Inferior parietal cortex (tissue), 1 donor: ENCODE data around the gene NOP53.
"Not testable (repeated sequence)": the region's sequence is repeated elsewhere in the genome, so short reads cannot be mapped to it uniquely, and the experiment has no call there.

Experiments
- DNase-seq: peaks from one replicate; pipeline ENCODE4 v3.0.0-alpha.2; 2016; ENCODE audit errors: extremely low spot score

Gene NOP53

GRCh38 chr19:47754206-47755064 is 9.1 kb downstream of the NOP53 start:
- no peak for DNase-seq

- DNase-seq = no peak
Measured at GRCh38 chr19:47755065-47755761, 9.9 kb downstream of the NOP53 start.

GRCh38 chr19:47755762-47756626 is 10.6 kb downstream of the NOP53 start:
- DNase-seq = no peak

GRCh38 chr19:47756627-47756929 is 11.2 kb downstream of the NOP53 start:
- no peak for DNase-seq

DNA sequence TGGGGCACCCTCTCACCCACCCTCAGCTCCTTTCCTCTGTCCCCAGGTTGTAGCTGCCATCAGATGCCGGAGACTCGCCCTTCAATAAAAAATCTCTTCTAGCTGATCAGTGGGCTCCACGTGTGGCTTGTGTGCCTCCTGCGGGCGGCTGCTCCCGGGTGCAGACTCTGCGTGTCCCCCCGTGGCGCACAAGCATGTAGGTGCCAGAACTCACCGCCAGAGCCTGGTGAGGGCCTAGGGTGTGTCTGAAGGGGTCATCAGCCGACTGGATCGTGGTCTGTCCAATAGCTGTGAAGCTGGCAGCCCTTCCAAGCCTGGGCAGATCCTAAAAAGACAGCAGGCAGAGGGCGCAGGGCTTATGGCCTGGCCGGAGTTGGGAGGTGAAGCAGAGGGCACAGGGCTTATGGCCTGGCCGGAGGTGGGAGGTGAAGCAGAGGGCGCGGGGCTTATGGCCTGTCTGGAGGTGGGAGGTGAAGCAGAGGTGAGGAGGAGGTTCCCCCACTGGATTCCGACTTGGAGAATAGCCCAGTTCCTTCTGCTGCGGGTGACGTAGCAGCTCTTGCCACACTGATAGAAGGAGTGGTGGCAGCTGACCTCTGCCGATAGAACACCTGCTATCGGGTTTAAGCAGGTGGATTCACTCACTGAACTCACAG is 11.7 kb downstream of the NOP53 start:
- DNase-seq = no peak

- DNase-seq = no peak
Measured at GRCh38 chr19:47757617-47758442, 12.5 kb downstream of the NOP53 start.

GRCh38 chr19:47758443-47758804 is 13.1 kb downstream of the NOP53 start:
- DNase-seq = no peak

- no peak for DNase-seq
Measured at GRCh38 chr19:47760632-47760999, 15.3 kb downstream of the NOP53 start.

- no peak for DNase-seq
Measured at GRCh38 chr19:47761566-47761965, 16.2 kb downstream of the NOP53 start.

GRCh38 chr19:47762151-47762550 is 16.8 kb downstream of the NOP53 start:
- no peak for DNase-seq

GRCh38 chr19:47762615-47763308 is 17.4 kb downstream of the NOP53 start:
- DNase-seq = no peak

DNA sequence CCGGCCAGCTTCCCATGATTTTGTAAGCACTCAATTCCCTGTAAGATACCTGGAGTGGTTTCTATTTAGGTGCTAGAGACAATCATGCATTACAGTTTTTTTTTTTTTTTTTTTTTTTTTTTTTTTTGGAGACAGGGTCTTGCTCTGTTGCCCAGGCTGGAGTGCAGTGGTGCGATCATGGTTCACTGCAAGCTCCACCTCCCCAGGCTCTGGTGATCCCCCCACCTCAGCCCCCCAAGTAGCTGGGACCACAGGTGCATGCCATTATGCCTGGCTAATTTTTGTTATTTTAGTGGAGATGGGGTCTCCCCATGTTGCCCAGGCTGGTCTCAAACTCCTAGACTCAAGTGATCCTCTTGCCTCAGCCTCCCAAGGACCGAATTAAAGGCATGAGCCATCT is 19.4 kb downstream of the NOP53 start:
- not testable (repeated sequence) for DNase-seq

- peak; percentile 70 for DNase-seq
Measured at GRCh38 chr19:47765523-47766358, 20.4 kb downstream of the NOP53 start.

GRCh38 chr19:47766359-47766620 is 20.9 kb downstream of the NOP53 start:
- DNase-seq = no peak

DNA sequence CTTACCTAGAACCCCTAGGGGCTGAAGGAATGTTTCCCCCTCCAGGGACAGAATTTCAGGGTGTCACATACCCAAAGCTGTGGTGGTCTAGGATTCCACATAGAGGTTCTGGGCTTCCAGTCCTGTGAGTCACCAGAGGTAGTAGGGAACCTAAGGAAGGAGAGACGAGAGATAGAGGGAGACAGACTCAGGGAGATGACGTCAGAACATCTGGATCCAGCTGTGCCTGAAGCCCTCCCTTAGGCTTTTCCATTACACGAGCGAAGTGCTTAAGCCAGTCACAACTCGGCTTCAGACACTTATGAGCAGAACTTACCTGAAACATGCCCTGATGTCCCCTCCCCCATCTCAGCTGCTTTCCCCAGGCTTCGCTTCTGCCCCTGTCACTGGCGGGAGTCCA is 21.3 kb downstream of the NOP53 start:
- no peak for DNase-seq

- no peak for DNase-seq
Measured at GRCh38 chr19:47767349-47767748, 22.0 kb downstream of the NOP53 start.

- DNase-seq = no peak
Measured at GRCh38 chr19:47768604-47769003, 23.3 kb downstream of the NOP53 start.

- no peak for DNase-seq
Measured at GRCh38 chr19:47769534-47769933, 24.2 kb downstream of the NOP53 start.

- not testable (repeated sequence) for DNase-seq
Measured at GRCh38 chr19:47771291-47771690, 25.9 kb downstream of the NOP53 start.

DNA sequence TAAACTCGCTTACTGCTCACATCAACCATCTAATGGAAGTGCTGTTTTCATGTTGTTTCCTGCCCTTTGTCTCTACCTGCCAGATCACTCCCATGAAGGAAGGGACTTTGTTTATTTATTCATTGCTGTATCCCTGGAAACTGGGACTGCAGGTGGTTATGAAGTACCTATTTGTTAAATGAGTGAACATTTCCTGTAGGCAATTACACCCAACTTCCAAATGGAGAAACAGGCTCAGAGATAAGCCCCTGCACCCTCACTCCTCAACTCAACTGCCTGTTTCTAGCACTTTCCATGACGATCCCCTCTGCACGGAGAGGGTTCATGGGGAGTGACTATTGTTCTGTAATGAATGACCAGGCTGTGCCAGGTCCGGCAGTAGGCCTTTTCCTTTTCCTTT is 31.2 kb downstream of the NOP53 start:
- DNase-seq = no peak
